Hindlimb muscle (tissue), 1 donor: ENCODE measurements around the gene ENDOD1. TPM values are rescaled to one million over a fixed set of nuclear protein-coding genes. Genes with fewer than 3 reads are reported as not detected.
A peak's percentile ranks its signal among the peaks of the same experiment; 100 is the strongest.
"Not testable (repeated sequence)": the region's sequence is repeated elsewhere in the genome, so short reads cannot be mapped to it uniquely, and the experiment has no call there.

Experiments
- DNase-seq: peaks from one replicate; pipeline ENCODE4 v3.0.0-alpha.2; 2013
- polyA plus RNA-seq: library from polyadenylated mRNA; unstranded; fragments of 120-200 nt; gene quantifications from one replicate; pipeline ENCODE4 v1.2.1, GENCODE V29; 2013; ENCODE audit not compliant: insufficient read length

The ENDOD1 gene, protein sequence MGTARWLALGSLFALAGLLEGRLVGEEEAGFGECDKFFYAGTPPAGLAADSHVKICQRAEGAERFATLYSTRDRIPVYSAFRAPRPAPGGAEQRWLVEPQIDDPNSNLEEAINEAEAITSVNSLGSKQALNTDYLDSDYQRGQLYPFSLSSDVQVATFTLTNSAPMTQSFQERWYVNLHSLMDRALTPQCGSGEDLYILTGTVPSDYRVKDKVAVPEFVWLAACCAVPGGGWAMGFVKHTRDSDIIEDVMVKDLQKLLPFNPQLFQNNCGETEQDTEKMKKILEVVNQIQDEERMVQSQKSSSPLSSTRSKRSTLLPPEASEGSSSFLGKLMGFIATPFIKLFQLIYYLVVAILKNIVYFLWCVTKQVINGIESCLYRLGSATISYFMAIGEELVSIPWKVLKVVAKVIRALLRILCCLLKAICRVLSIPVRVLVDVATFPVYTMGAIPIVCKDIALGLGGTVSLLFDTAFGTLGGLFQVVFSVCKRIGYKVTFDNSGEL
- polyA plus RNA-seq: 59.3 TPM

DNA sequence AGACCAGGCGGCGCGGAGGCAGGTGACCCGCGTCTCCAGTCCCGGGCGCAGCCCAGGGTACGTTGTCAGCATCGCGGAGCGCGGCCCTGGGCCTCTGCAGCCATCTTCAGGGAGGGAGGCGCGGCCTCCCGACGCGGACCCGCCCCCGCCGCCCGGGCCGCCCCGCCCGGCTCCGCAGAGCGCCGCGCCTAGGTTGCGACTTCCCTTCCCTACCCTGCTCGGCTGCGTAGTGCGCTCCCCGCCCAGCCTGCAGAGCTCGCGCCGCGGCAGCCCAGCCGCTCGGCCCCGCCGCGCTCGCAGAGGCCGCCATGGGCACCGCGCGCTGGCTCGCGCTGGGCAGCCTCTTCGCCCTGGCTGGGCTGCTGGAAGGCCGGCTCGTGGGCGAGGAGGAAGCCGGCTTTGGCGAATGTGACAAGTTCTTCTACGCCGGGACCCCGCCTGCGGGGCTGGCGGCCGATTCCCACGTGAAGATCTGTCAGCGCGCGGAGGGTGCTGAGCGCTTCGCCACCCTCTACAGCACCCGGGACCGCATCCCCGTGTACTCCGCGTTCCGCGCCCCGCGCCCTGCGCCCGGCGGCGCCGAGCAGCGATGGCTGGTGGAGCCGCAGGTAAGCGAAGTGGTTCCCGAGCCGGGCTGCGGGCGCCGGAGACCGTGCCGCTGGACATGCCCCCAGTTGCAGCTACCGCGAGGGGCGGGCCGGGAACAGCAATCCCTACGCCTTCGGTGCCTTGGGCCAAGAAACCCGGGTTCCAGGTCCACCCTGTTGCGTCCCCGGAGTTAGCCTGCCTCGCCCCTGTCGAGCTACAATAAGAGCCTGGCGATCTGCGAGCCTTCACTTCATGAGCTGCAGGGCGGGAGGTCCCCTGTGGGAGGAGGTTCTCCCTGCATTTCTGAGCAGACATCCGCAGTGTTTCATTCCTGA lies at the start of gene ENDOD1:
TSS of gene ENDOD1 (plus strand) at position 227 of the 923 bp plus-strand sequence. CDS start at position 309, 82 bp downstream.
- DNase-seq: peak; percentile 91

DNA sequence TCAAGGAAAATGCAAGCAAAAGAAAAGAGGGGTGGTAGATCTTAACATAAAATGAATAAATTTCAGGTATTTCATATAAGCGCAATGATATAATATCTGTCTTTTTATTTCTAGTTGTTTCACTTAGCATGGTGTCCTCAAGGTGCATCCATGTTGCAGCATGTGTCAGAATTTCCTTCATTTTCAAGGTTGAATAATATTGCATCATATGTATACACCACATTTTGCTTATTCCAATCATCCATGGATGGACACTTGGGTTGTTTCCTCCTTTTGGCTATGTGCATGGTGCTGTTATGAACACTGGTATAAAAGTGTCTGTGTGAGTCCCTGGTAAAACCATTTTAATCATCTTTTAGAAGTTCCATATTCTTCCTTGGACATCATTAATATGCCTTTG lies 47.4 kb upstream of the ENDOD1 start:
- DNase-seq: no peak

DNA sequence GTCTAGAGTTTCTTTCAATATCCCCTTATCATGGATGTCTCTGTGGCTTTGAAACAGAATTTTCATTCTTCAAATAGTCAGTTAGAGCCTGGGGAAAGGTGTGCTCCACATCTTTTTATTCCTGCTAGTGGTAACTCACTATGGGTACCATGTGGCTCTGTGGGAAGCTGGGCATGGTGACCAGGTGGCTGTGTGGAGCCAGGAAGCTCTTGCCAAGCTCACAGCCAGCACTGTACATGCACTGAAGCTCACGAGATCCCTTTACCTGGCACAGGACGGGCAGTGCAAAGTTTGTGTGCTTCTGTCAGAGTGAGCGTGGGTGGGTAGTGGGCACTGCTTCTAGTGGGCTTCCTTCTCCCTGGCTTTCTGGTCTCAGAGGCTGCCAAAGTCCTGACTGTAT lies 46.7 kb upstream of the ENDOD1 start:
- DNase-seq: no peak

DNA sequence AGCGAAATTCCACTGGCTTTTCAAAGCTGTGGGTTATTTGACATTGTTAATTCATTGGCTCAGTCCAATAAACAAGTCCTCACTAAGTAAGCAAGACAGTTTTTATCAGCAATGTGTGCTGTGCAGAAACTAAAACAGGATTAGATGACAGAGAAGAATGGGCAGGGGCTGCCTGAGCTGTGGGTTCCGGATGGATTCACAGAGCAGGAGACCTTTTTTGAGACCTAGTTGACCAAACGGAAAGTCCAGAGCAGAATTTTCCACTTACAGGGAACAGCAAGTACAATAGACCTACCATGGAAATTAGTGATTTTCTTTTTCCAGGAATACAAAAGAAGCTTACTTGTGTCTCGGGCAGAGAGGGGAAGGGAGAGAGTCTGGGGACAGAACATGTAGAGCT lies 45.6 kb upstream of the ENDOD1 start:
- DNase-seq: no peak

DNA sequence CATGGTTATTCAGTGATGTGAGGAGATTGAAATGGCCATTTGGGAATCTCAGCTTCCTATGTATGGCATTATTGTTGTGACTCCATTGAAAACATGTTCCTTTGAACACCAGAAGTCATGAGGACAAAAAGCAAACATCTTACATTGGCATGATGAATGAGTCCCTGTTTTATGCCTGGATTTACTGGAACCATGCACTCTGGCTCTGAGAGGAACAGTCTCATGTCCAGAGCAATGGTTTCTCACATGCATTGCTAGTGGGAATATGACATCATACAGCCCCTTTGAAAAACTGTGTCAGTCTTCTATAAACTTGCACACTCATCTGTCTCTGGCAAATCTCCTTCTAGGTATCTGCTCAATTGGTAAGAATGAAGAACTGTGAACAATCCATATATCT lies 43.8 kb upstream of the ENDOD1 start:
- no peak for DNase-seq

DNA sequence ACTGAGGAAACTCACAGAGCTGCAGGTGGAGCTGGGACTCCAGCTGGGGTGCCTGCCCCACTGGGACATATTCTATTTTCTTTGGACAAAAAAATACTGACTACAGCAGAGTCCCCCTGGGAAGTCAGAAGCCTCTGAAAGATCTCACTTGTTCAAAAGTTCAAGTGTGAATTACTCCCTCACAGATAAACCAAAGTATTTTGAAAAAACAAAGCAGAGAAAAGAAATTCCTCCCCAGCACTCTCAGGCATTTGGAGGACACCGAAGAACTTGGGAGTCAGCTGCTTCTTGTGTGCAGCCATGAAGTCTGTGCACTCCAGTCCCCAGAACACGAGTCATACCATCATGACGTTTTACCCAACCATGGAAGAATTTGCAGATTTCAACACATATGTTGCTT lies 40.5 kb upstream of the ENDOD1 start, which contains the start of gene KDM4F:
TSS of gene KDM4F (plus strand) at position 301 of the 400 bp plus-strand sequence.
- DNase-seq: not testable (repeated sequence)

DNA sequence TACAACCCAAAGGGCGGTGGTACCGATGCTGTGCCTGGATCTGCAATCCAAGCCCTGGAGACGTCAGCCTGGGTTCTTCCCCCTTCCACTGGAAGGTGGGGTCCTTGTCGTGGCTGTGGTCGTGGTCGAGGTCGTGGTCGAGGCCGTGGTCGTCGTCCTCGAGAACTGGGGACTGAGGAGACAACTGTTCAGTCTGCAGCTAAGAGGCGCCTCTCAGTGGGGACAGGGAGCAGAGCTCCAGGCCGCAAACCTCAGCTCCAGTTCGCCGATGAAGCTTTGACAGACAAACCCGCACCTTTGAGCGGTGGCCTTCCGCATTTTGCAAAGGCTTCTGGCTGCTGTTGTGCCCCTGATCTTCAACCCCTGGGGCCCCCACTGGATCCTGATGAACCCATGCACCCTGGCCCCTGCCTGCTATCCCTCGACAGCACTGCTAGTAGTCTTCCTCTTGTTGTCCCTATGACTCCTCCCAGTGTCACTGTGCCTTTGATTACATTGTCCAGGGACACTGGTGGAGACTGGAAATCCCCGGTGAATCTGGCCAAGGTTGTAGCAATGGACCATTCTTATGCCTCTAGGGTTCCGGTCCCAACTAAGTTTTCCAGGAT lies 38.9 kb upstream of the ENDOD1 start:
- DNase-seq: no peak

DNA sequence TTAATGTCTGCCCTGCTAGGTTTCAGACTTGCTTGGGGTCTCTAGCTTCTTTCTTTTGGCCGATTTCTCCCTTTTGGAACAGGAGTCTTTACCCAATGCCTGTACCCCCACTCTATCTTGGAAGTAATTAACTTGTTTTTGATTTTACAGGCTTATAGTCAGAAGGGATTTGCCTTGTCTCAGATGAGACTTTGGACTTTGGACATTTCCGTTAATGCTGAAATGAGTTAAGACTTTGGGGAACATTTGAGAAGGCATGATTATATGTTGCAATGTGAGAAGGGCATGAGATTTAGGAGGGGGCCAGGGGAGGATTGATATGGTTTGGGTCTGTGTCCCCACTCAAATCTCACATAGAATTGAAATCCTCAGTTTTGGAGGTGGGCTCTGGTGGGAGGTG lies 35.3 kb upstream of the ENDOD1 start:
- DNase-seq: no peak

DNA sequence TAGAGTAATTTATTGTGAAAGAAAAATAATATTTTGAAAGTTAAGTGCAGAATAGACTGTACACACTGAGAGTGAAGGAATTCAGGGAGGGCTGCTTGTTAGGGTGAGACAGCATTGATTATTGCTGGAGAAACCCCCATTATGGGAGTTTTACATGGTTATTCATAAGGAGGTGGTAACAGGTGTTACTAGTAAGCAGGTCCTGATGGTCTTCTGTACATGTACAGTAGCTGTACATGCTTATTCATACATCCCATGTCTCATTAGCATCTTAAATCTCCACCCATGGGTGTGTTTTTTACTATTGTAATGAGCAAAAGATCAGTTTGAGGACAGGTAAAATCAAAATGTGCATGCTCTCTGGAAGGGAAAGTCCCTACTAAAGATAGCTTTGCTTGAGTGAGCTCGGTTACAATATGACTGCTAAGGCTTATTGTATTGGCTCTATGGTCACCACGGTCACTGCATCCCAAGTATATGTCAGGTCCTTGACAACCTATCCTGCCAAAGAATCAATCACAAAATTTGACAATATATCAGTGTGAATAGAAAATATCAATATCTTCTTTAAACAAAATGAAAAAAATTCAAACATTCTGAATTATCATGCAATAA lies 34.3 kb upstream of the ENDOD1 start:
- DNase-seq: no peak

DNA sequence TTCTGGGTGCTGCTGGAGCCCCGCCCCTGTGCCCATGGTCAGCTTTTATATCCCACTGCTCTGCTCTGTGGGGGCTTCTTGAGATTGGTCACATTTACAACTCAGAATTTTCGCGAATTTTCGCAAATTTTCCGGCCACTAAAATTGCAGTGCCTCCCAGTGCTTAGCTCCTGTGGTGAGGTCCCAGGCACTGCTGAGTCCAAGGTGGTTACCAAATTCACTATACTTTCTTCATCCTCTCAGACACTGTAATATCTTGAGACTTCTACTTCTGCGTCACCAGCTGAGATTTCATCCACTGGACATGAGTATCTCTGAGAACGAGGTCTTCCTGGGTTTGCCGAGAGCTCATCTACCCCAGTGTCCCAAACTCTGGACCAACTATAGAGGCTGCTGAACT lies 31.7 kb upstream of the ENDOD1 start:
- no peak for DNase-seq

DNA sequence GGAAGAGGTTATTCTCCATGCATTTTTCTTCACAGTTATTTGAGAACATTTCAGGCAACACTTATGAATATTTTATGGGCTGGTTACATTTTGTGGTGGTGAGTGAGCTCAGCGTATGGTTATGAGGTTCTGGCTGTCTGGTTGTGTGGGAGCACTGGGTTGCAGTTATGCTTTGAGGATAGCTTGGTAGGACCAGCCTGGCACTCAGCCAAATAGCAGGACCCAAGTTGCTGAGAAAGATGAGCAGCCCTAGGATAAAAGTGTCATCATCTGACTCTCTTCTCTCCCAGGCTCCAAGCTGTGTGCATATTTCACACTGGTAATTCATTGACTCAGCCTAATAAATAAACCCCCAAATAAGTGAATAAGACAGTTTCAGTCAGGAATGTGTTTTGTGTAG lies 31.0 kb upstream of the ENDOD1 start:
- no peak for DNase-seq

DNA sequence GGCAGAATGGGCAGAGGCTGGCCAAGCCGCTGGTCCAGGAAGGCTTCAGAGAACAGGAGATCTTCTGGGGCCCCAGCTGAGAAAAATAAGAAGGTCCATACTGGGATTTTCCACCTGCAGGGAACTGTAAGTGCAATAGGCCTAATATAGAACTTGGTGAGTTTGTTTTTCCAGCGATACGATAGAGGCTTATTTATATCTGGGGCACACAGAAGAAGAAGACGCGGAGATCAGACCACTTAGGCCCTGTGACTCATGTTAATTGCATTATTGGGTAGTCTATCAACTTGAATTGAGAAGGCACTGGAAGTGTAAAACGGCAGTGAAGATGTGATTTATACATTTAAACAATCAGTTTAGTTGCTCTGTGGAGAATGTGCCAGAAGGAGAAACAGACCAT lies 30.6 kb upstream of the ENDOD1 start:
- no peak for DNase-seq

DNA sequence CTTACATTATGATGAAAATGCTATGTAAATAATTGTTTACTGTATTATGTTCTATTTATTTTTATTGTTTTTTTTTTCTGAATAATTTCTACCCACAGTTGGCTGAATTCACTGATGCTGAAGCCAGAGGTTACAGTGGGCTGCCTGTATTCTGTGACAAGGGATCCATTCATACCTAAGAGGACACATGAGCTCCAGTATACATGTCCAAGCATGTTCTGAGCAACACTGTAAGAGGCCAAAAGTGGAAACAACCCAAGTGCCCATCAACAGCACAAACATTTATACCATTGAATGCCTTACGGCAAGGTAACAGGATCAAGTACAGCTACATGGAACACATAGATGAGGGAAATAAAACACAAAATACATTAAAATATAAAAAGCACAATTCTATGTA lies 24.3 kb upstream of the ENDOD1 start:
- DNase-seq: no peak

DNA sequence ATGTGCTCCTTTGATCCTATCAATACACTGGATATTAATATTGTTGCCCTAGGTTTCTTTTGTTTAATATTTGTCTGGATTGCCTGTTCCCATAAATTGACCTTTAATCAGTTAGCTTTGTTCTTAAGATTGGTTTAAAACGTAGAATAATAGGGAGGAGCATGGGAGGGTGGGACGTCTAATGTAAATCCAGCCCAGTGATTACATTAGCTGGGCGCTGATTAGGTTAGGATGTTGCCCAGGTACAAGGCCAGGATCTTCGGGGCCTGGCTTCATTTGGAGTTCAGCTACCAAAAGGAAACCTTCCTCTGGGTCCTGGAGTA lies 23.0 kb upstream of the ENDOD1 start, which contains the start of gene SRSF8:
TSS of gene SRSF8 (plus strand) at position 204 of the 323 bp plus-strand sequence. CDS start 308 bp downstream, outside the sequence.
- no peak for DNase-seq

DNA sequence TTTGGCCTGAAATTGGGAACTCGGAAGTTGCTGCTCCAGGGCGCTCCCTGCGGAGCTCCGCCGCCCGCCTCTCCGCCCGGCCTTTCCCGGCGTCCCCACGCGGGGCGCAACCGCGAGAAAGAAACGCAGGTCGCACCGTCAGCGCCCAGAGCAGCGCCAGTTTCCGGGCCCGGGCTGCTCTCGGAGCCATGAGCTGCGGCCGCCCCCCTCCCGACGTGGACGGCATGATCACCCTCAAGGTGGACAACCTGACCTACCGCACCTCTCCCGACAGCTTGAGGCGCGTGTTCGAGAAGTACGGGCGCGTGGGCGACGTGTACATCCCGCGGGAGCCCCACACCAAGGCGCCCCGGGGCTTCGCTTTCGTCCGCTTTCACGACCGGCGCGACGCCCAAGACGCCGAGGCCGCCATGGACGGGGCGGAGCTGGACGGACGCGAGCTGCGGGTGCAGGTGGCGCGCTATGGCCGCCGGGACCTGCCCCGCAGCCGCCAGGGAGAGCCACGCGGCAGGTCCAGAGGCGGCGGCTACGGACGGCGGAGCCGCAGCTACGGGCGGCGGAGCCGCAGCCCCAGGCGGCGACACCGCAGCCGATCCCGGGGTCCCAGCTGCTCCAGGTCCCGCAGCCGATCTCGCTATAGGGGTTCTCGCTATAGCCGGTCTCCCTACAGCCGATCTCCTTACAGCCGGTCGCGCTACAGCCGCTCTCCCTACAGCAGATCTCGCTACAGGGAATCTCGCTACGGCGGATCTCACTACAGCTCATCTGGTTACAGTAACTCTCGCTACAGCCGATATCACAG lies 22.4 kb upstream of the ENDOD1 start:
- DNase-seq: peak; percentile 89

DNA sequence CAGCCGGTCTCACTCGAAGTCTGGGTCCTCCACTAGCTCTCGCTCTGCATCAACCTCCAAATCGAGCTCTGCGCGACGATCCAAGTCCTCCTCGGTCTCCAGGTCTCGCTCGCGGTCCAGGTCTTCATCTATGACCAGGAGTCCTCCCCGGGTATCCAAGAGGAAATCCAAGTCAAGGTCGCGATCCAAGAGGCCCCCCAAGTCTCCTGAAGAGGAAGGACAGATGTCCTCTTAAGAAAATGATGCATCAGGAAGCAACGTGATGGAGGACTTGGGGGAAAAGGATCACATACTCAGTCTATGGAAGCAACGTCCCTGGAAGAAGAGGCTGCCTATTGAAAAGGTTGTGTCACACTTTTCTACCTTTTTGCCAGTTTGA lies 21.8 kb upstream of the ENDOD1 start:
- no peak for DNase-seq

DNA sequence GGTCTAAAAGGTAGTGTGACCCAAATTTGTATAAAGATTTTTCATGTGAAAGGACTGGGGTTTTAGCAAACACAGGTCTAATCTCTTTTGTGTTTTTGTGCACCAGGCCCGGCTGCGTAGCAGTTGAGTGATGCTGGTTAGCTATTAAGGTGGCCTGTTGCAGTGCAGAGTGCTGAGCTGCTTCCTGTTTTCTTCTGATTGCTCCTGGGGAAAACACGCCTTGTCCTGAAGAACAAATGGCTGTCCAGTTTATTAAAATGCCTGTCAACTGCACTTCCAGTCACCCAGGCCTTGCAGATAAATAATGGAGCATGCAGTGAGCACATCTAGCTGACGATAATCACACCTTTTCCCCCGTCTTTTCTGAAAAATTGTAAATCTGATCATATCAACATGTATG lies 21.1 kb upstream of the ENDOD1 start:
- peak; percentile 84 for DNase-seq

DNA sequence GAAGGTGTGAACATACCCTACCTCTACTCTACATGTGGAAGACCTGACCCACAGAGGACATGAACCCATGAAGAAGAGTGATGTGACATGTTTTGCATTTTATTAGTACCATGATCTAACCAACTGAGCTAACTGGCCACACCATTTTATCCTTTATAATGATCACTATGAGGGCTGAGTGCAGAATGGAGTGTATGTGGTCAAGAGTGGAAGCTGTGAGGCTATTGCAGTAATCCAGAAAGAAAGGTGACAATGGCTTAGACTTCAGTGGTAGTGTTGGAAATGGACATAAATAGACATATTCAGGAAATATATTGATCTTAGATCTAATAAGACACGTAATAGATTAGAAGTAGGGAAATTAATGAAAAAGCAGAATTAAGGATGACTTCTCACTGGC lies 19.2 kb upstream of the ENDOD1 start:
- no peak for DNase-seq

DNA sequence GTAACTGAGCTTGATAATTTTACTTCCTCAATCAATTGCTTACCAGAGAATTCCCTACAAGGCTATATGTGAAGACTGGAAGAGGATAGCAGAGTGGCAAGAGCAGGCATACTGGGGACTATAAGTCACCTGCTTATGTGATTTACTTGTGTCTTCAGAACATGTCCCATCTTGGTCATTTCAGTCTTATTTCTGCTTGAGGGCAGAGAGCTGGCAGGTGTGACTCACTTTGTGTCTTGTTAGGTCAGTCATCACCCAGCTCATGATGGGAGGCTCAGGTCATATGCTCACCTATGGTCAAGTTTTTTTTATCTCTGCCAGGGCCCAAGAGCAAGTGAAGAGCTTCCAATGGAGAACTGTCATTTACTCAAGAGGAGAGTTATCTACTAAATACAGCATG lies 16.7 kb upstream of the ENDOD1 start:
- DNase-seq: no peak

DNA sequence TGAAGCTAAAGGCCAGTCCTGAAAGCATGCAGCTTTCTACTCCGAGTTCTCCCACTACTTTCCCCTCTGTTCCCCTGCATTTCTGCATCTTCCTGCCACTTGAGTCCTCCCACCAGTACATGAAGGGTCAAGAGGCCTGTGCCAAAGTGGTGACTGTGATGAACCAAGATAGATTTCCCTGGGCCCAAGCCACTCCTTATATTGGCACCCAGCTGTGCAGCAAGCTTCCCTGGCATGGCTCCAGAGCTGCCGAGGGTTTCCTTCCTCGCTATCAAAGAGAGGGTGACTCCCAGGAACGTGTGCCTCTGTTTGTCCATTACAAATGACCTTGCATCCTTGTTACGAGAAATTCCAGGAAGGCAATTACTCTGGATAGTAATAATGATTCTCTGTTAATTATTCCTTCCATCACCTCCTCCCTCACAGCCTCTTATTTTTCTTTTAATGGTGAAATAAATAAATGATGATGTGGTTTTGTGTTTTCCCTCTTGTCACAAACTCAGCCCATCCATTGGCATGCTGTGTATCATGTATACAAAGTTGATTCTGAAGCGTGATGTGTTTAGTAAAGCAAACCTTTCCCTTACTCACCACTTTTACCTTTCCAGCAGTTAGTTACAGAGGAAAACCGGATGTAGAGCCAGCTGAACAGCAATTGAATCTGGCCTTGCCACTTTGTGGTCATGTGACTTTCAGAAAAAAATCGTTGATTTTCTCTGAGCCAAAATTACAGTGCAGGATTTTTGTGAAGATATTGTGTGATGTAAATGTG lies 14.7 kb upstream of the ENDOD1 start:
- DNase-seq: no peak

DNA sequence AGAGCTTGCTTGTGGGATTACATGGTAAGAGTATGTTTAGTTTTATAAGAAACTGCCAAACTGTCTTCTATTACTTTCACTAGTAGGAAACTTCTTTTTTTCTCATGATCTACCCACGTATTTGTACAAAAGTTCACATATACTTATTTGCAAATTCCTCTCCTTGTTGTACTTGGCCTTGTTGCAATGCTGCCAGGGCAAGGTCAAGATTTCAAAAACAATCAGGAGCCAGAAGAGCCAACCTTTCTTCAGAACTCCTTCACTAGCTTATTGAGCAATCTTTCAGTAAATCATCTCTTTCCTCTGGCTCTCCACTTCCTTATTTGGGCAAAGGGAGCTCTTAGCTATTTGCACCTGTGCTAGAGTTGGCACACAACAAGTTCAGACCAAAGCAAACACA lies 13.2 kb upstream of the ENDOD1 start:
- DNase-seq: no peak
